ENCODE results near the gene TSPAN3.

DNA sequence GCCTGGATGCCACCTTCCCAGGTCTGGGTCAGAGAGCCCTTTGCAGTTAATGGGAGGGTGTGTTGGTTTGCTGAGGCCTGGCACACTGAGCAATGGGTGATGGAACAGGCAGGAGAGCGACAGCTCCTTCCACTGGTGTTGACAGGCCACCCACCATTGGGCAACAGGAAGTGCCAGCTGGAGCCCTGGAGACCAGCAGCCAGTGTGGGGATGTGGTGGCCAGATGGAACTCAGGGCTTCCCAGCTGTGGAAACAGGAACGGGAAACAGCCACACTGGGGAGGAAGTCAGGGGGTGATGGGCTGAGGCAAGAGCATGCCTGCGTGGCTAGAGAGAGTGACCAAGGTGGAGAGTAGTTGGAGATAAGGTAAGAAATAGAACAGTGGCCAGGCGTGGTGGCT is 66.7 kb downstream of the TSPAN3 start:
- TF ChIP-seq YY1 (IDR thresholded peaks at IDR 0.05; ENCODE audit: insufficient read depth, insufficient read length): no peak
- TF ChIP-seq SUZ12 (IDR thresholded peaks at IDR 0.05; ENCODE audit: extremely low read depth, insufficient read depth, insufficient read length): no peak
- TF ChIP-seq ZNF274 (IDR thresholded peaks at IDR 0.05; ENCODE audit: low read depth, low read length): no peak

All from NT2/D1 (cell line).